Amniotic stem cell (primary cell): Measurements from ENCODE around the gene RNF213.
"Not testable (repeated sequence)": the region's sequence is repeated elsewhere in the genome, so short reads cannot be mapped to it uniquely, and the experiment has no call there.

ENCODE experiments used
- DNase-seq: peaks from one replicate; lab custom pipeline; 2025; lab: John Stamatoyannopoulos, UW

RNF213 gene

DNA sequence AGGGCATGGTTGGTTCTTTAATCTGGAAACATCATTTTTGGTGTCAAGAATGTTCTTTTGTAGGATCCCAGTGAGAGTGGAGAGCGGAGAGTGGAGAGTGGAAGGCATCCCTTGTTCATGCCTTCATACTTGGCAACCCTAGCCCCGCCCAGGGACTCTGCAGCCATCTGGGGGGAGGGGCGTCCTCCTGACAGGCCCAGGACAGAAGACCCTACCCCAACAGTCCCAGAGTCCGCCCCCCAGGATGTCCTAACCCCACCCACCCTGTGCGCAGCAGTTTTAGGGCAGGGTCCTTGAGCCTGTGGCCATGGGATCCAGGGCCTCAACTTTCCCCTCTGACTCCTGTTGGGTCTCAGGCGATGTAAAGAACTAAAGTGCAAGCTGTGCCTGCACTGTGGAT, 36.0 kb upstream of the RNF213 start:
- DNase-seq = no peak

DNA sequence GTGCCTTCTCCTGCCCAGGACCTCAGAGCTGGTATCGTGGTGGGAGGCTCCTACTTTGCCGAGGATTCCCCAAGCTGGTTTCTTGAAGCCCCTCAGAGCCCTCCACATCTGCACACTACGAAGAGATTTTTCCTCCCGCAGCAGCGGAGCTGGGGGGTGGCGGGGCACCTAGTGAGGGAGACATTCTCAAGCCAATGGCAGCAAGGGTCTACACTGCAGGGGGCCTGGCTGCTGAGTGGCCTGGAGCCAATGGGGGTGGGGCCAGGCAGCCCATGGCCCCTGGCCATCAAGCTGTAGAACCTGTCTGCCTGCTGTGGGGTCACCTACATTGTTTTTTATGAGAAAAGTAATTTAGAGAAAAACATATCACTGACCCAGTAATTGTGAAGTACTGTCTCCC, 35.4 kb upstream of the RNF213 start:
- no peak for DNase-seq

DNA sequence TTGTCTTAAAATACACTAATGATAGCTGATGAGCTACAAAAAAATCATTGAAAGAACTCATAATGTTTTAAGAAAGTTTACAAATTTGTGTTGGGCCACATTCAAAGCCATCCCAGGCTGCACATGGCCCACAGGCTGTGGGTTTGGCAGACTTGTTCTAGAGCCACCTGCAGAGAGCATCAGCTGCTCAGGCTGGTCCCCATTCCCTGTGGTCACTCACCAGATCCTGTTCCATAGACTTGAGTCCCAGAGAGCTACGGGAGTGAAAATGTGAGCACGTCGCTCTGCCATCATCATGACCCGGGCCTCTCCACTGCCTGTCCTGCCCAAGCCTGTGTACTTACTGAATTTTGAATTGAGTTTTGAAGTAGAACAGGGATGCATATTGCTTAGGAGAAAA, 33.5 kb upstream of the RNF213 start:
- DNase-seq = no peak

DNA sequence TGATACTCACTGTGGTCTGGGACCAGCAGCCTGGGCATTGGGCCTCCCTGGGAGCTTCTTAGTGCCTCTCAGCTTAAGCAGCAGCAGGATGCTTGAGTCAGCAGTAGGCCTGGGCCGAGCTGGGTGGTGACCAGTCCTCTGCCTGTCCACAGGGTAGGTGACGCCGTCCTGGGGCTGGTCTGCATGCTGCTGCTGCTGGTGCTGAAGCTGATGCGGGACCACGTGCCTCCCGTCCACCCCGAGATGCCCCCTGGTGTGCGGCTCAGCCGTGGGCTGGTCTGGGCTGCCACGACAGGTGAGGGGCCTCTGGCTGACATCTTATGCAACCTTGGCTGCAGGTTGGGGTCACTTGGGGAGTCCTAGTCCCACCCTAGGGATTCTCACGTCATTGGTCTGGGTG, 33.0 kb upstream of the RNF213 start:
- DNase-seq = no peak

DNA sequence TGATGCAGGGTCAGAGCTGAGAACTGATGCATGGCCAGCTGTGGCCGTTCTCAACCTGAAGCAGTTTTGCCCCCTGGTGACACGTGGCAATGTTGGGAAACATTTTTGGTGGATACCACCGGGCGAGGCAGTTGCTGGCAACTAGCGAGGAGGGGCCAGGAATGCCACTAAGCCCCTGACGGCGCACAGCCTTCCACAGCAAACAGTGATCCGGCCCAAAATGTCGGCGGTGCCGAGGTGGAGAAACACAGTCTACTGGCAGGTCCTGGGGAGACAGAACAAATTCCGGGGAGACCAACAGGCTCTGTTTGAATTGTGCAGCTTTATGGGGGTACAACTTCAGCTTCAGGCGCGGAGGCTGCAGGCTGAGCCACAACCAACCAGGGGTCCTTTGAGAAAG, 32.2 kb upstream of the RNF213 start:
- DNase-seq = no peak

DNA sequence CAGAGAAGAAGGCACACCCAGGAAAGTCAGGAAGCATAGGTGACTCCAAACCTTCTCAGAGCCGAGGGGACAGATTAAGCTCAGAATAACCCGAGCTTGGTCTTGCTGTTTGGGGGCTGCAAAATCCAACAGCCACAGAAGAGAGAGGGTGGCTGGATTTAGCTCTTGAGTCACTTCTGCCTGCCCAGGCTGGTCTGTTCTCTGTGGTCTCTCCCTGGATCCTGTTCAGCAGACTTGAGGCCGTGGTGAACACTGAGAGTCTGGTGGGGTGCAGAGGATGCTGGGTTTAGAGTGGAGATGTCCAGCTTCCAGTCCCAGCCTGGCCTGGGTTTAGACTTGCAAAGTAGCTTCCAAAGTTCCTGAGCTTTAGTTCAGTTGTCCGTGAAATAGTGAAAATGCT, 31.6 kb upstream of the RNF213 start:
- no peak for DNase-seq

DNA sequence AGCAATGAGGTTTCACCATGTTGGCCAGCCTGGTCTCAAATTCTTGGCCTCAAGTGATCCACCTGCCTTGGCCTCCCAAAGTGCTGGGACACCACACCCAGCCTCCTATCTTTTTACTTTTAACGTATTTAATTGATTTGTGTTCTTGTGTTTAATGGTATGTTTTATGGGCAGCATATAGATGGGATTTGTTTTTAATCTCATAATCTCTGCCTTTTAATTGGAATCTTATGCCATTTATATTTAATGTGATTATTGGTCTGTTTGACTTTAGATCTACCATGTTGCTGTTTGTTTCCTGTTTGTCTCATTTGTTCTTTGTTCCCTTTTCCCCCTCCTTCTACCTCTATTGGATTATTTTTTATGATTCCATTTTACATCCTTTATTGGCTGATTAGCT, 28.2 kb upstream of the RNF213 start:
- DNase-seq = no peak

DNA sequence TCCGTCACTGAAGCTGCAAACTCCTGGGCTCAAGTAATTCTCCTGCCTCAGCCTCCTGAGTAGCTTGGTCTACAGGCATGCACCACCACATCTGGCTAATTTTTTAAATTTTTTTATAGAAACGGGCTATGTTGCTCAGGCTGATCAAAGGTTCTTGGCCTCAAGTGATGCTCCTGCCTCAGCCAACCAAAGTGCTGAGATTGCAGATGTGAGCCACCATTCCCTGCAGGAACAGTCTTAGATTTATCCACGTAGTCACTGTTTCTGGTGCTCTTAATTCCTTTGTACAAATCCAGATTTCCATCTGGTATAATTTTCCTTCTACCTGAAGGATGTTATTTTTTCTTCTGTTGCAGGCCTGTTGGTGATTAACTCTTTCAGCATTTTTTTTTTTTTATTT, 27.4 kb upstream of the RNF213 start:
- no peak for DNase-seq

DNA sequence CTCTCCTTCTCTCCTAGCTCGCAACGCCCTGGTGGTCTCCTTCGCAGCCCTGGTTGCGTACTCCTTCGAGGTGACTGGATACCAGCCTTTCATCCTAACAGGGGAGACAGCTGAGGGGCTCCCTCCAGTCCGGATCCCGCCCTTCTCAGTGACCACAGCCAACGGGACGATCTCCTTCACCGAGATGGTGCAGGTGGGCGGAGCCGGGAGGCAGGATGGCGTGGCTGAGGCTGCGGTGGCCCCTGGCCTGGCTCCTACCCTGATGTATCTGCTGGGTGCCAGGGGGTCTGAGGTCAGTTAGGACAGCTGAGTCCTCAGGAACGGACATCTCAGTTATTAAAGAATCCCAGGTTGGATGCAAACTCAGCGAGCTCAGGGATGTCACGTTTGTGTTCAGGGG, 23.7 kb upstream of the RNF213 start:
- no peak for DNase-seq

DNA sequence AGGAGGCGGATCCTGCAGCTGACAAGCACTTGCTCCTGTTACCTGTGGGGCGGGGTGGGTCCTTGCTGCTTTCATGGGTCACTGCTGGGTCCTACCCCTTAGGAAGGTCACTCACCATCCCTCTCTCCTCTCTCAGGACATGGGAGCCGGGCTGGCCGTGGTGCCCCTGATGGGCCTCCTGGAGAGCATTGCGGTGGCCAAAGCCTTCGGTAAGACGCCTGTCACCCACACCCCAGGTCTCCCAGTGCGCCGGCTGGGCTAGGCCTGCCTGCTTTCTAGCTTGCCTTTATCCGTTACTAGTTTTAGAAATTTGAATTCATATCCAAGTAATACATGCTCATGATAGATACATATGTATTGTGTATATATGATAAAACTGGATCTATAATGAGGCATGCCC, 23.3 kb upstream of the RNF213 start:
- no peak for DNase-seq

DNA sequence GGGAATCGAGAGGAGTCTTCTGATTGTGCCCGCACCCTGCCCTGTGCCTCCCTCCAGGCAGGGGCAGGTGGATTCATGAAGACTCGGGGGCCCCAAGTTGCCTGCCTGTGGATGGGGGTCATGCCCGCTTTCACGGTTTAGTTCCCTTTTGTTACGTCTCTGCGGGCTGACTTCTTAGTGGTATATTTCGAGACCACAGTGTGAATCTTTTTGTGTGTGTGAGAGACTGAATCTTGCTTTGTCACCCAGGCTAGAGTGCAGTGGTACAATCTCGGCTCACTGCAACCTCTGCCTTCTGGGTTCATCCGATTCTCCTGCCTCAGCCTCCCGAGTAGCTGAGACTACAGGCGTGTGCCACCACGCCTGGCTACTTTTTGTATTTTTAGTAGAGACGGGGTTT, 18.1 kb upstream of the RNF213 start:
- no peak for DNase-seq

DNA sequence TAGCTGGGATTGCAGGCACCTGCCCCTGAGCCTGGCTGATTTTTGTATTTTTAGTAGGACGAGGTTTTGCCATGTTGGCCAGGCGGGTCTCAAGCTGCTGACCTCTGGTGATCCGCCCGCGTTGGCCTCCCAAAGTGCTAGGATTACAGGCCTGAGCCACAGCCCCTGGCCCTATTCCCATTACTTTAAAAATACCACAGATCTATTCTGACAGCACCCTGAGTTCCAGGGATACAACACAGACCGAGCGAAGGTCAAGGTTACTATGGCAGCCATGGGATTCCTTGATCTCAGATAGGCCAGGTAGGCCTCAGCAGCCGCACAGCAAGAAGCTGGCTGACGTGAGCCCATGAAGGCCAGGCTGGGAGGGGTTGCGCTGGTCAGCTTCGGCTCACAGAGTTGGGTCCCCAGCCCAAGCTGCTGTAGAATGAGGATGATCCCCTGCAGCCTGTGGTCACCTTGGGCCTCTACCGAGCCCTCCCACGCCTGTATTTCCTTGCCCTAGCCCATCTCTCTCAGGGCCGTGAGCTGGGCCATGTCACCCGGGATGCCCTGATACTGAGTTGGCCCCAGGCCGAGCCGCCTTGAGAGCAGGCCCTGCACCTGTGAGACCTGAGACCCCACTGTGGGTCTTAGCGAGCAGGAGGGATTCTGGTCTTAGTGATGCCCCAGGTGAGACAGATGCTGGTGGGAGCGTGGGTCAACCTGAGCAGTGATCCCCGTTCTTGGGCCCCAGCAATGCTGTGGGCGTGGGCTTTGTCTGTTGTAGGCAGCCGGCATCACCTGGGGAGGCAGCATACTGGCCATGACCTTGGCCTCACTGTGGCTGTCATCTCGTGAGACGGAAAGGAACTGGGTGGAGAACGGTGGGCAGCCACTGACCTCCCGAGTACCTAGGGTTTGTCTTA, 16.9 kb upstream of the RNF213 start:
- no peak for DNase-seq

DNA sequence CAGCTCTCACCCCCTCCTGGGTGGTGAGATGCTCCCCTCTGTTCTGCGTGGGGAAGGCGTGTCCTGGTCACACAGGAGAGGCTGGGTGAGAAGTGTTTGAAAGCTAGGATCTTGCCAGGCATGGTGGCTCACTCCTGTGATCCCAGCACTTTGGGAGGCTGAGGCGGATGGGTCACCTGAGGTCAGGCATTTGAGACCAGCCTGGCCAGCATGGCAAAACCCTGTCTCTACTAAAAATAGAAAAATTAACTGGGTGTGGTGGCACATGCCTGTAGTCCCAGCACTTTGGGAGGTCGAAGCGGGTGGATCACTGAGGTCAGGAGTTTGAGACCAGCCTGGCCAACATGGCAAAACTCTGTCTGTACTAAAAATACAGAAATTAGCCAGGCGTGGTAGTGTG, 16.2 kb upstream of the RNF213 start:
- DNase-seq = not testable (repeated sequence)

DNA sequence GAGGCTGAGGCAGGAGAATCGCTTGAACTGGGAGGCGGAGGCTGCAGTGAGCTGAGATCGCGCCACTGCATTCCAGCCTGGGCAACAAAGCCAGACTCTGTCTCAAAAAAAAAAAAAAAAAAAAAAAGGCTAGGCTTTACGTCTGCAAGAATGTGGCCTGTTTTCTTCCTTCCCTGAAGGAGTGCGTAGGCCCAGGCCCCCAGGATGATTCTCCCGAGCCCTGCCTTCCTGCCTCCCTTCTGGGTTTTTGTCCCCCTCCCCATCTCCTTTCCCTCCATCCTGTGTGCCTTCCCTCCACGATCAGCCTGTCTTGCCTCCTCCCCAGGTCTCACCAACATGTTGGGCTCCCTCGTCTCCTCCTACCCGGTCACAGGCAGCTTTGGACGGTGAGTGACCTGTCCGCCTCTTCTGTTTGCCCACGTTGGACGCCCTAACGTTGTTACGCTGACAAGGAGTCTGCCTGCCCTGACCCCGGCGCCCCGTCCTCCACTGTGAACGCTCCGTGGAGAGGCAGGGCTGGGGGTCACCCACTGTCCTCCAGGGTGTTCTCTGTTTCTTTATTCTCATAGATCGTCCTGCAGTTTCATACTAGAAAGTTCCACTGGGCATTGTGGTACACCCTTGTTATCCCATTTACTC, 15.7 kb upstream of the RNF213 start:
- no peak for DNase-seq

DNA sequence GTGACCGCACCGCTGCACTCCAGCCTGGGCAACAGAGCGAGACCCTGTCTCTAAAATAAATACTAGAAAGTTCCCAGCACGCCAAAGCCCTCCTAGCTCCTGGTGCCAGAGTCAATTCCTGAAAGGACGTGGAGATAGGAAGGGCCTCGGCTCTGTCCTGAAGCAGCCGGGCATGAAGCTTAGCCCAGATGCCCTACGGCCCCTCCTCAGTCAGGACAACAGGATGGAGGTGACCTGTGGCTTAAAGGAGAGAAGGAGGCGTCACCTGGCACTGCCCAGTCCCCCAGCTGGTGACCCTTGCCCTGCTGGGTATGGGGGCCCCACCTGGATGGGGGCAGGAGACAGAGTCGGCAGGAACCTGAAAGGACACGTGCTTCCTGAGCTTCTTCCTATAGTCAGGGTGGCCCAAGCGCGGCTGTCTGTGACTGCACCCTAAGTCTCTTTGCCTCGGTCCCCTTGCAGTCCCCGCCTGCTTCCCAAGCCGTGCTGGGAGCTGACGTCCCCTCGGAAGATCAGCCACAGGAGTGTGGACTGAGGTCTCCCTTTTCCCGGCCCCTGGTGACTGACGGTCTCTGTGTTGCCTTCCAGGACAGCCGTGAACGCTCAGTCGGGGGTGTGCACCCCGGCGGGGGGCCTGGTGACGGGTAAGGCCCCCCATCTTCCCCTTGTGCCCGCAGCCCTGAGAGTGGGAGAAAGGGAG, 14.9 kb upstream of the RNF213 start:
- no peak for DNase-seq

DNA sequence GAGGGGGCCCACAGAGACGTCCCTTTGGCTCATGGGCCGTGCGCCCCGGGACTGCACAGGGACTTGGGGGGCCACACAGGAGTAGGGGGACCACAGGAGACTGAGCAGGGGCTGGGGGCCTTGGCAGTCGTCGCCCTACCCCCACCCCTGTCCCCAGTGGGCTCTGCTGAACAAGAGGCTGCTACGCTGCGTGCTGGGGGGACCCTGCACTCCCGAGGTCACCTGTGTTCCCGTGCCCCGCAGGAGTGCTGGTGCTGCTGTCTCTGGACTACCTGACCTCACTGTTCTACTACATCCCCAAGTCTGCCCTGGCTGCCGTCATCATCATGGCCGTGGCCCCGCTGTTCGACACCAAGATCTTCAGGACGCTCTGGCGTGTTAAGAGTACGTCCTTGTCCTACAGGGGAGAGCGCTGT, 14.4 kb upstream of the RNF213 start:
- DNase-seq = no peak

DNA sequence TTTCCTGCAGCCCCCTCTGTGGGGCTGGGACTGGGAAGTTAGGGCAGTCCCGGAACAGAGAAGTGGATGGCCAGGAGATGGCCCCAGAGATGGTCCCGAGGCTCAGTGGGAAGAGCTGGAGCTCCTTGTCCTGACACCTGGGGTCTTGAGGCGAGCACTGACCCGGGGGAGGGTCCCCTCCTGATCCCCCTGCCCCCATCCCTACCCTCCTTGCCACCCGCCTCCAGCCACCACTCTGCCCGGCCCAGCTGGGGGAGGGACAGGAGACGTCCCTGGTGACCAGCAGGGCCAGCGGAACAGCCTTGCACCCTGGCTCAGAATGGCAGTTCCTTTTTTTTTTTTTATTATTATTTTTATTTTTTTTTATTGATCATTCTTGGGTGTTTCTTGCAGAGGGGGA, 13.9 kb upstream of the RNF213 start:
- DNase-seq = no peak

DNA sequence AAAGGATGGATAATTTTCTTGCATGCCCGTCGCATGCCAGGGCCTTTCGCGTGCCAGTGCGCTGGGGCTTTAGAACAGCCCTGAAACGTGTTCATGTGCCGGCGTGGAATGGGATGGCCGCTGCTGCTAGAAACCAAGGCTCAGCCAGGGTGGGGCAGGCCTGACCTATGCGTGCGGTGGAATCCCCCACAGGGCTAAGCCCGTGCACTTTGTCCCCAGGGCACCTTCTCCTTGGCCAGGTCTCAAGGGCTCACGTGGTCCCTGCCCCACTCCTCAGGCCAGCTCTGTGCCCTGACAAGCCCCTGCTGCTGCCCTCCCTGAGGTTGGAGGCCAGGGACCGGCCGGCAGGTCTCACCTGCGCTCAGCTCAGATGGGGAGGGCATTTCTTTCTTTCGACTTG, 13.1 kb upstream of the RNF213 start:
- DNase-seq = no peak

DNA sequence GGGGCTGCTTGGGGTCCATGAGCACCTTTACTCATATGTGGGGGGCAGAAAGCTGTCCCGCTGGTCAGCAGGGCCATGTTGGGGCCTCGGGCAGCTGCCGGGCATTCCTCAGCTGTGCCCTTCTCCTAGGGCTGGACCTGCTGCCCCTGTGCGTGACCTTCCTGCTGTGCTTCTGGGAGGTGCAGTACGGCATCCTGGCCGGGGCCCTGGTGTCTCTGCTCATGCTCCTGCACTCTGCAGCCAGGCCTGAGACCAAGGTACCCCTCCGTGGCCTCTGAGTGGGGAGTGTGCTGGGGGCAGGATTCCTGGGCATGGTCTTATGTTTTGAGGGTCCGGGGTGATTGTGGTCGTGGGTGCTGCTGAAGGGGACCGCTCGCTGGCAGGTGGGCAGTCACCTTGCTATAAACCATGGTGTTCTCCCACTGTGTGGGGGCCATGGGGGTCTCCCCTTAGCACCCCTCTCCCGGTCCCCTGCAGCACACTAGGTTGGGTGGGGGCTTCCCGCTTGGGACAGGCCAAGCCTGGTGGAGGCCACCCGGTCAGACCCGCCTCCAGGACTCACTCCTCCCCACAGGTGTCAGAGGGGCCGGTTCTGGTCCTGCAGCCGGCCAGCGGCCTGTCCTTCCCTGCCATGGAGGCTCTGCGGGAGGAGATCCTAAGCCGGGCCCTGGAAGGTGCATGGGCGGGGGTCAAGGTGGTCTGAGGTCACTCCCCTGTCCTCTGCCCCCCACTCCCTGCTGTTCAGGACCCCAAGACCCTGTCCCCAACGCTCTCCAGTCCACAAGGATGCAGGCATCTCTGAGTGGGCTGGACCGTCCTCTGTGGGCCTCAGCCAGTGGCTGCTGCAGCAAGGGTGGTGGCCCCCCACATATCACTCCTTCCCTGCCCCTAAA, 12.4 kb upstream of the RNF213 start:
- DNase-seq = no peak

DNA sequence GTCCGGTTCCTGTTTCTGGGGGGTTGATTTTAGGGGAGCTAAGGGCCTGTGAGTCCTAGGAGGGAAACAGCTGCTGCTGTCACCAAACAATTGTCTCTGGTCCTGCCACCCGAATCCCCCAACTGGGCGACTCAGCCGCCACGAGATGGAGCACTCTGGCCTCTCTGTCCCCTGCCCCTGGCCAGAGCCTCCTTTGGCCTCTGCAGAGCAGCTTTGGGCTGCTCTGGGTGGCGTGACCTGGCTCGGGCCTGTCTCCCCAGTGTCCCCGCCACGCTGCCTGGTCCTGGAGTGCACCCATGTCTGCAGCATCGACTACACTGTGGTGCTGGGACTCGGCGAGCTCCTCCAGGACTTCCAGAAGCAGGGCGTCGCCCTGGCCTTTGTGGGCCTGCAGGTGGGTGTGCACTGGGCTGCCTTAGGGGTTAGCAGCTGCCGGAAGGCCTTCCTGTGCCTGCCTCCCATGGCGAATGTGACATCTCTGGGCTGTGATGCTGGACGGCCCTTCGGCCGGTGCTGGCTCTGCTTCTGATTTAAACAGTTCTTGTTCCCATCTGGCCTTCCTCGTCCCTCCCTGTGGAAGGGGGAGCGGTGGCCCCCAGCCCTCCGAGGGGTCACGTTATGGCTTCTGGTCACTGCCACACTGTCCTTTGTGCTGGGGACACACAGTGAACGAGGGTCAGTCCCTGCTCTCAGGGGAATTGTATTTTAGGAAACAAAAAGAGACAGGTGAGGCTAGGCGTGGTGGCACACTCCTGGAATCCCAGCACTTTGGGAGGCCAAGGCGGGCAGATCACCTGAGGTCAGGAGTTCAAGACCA, 11.6 kb upstream of the RNF213 start:
- no peak for DNase-seq

DNA sequence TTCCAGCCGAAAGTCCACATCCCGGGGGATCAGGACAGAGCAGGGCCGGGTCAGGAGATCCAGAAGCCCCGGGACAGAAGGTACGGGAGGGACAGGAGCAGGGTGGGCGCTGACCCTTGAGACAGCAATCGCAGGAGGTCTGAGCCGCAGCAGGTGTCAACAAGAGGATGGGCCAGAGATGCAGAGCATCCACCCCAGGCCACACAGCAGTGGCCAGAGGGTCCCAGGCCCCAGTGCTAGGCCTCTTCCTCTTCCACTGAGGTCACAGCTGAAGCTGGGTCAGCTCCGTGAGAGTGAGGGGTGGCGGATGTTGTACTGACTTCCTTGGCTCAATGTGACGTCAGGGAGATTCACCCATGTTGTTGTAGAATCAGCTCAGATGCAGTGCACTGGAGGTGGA, 8.7 kb upstream of the RNF213 start:
- no peak for DNase-seq
